ENCODE measurements around the gene ERCC6L2. TPM values are rescaled to one million over a fixed set of nuclear protein-coding genes. Genes with fewer than 3 reads are reported as not detected.

ERCC6L2 gene
- polyA plus RNA-seq, 1 of the 3 experiments (the other 2 are of a cell fraction), result 10.0 TPM

- H3F3A ChIP-seq (replicated peaks; ENCODE audit: insufficient read depth), result no peaks in the 10 kb centered on the region
- CTCF ChIA-PET, result interaction anchor here (0.7 to 0.9 kb wide), 2 partner anchors 17 to 225 kb away, joined by 3 read pairs; no protein-coding TSS in a partner anchor
Measured at GRCh38 chr9:95992536-95992935, 117.0 kb downstream of the ERCC6L2 start.

GRCh38 chr9:95993337-95993736 is 117.8 kb downstream of the ERCC6L2 start:
- Histone ChIP-seq H3K9me2 (no peaks in the 10 kb centered on the region), H4K20me1 (ENCODE audit: insufficient read depth) (no peaks in the 10 kb centered on the region), H3K4me2 (no peak overlapping the region), H3F3A (replicated peaks; ENCODE audit: insufficient read depth) (no peaks in the 10 kb centered on the region), H3K36me3 (replicated peaks in 1 of 2; ENCODE audit: control insufficient read depth in 1 of 2, insufficient read depth in 2 of 2, low read length in 1 of 2) (peaks cover 17 to 26% of the 10 kb centered on the region in 2 experiments), H3K4me1 (ENCODE audit: control insufficient read depth in 1 of 2, insufficient read depth in 2 of 2, low read depth in 1 of 2, low read length in 1 of 2) (peaks cover 0 to 6% of the 10 kb centered on the region in 2 experiments; a peak in 2 of 4 replicates), H2AFZ (ENCODE audit: low read depth) (no peak overlapping the region), H3K9me3 (no peaks in the 10 kb centered on the region), H3K79me2 (ENCODE audit: insufficient read depth) (no peaks in the 10 kb centered on the region), H3K27ac (ENCODE audit: low read depth in 2 of 2, low read length in 1 of 2) (peak overlapping the region in 1 of 2 experiments; percentile 9; a peak in 1 of 4 replicates), H3K9ac (no peak overlapping the region), H3K4me3 (ENCODE audit: low read depth in 2 of 2, low read length in 1 of 2) (no peak overlapping the region), H3K27me3 (ENCODE audit: insufficient read depth) (no peaks in the 10 kb centered on the region)
- ChIA-PET CTCF (no interaction called here), POLR2A (no interaction called here)
- WGBS (ENCODE audit: low lambda C conversion rate), result 96% methylated on average over 3 of the region's 3 CpGs
- no peak for DNase-seq
- TF ChIP-seq EZH2phosphoT487 (IDR thresholded peaks at IDR 0.05; ENCODE audit: borderline replicate concordance, low read depth) (no peak), GATA2 (CRISPR knock-in tag; IDR thresholded peaks at IDR 0.05) (no peak), GABPA (IDR thresholded peaks at IDR 0.05; ENCODE audit: low read depth) (no peak), CTCF (IDR thresholded peaks at IDR 0.05) (no peak), RAD21 (IDR thresholded peaks at IDR 0.05; ENCODE audit: low read length) (no peak), FOXM1 (IDR thresholded peaks at IDR 0.05; ENCODE audit: low read depth) (no peak), MXI1 (IDR thresholded peaks at IDR 0.05; ENCODE audit: low read depth, low read length) (no peak), CHD2 (IDR thresholded peaks at IDR 0.05; ENCODE audit: low read length, partially characterized antibody) (no peak), PBX3 (IDR thresholded peaks at IDR 0.05) (no peak), MEF2A (IDR thresholded peaks at IDR 0.05; ENCODE audit: borderline replicate concordance, low read depth) (no peak), EP300 (IDR thresholded peaks at IDR 0.05; ENCODE audit: borderline replicate concordance in 1 of 2, low read depth in 1 of 2, low read length in 1 of 2) (no peak), NFIC (IDR thresholded peaks at IDR 0.05; ENCODE audit: borderline replicate concordance) (no peak), TAF1 (IDR thresholded peaks at IDR 0.05; ENCODE audit: borderline replicate concordance, low read depth, low read length) (no peak), POLR2AphosphoS5 (IDR thresholded peaks at IDR 0.05; ENCODE audit: low read depth, low read length) (no peak), NRF1 (IDR thresholded peaks at IDR 0.05; ENCODE audit: low read depth, low read length) (no peak), ZBTB33 (IDR thresholded peaks at IDR 0.05; ENCODE audit: borderline replicate concordance, low read depth) (no peak), JUND (IDR thresholded peaks at IDR 0.05) (no peak)

More at GRCh38 chr9:95992536-95992935, 117.0 kb downstream of the ERCC6L2 start:
- POLR2A ChIA-PET, result no interaction called here
- no peaks in the 10 kb centered on the region for H4K20me1 ChIP-seq (ENCODE audit: insufficient read depth)
- peak; percentile 31 for TF ChIP-seq CHD2 (IDR thresholded peaks at IDR 0.05; ENCODE audit: low read length, partially characterized antibody)
- TF ChIP-seq EP300 (IDR thresholded peaks at IDR 0.05; ENCODE audit: borderline replicate concordance in 1 of 2, low read depth in 1 of 2, low read length in 1 of 2), result 0 out of 4 replicates have a peak, but pooled peaks of 1 of the 2 experiments have one; percentile 15
- no peak for TF ChIP-seq CTCF (IDR thresholded peaks at IDR 0.05)
- no peaks in the 10 kb centered on the region for H3K9me3 ChIP-seq
- WGBS (ENCODE audit: low lambda C conversion rate), result 84% methylated on average over 2 of the region's 2 CpGs
- H3K27ac ChIP-seq (ENCODE audit: low read depth in 2 of 2, low read length in 1 of 2), result peak overlapping the region in 1 of 2 experiments; percentile 64; a peak in 2 of 4 replicates
- no peak overlapping the region for H3K9ac ChIP-seq
- peaks cover 17 to 19% of the 10 kb centered on the region in 2 experiments for H3K36me3 ChIP-seq (replicated peaks in 1 of 2; ENCODE audit: control insufficient read depth in 1 of 2, insufficient read depth in 2 of 2, low read length in 1 of 2)
- no peaks in the 10 kb centered on the region for H3K9me2 ChIP-seq
- H3K27me3 ChIP-seq (ENCODE audit: insufficient read depth), result no peaks in the 10 kb centered on the region
- H2AFZ ChIP-seq (ENCODE audit: low read depth), result no peak overlapping the region
- peak; percentile 49 for DNase-seq
- no peak overlapping the region for H3K4me3 ChIP-seq (ENCODE audit: low read depth in 2 of 2, low read length in 1 of 2)
- no peak overlapping the region for H3K4me2 ChIP-seq
- H3K4me1 ChIP-seq (ENCODE audit: control insufficient read depth in 1 of 2, insufficient read depth in 2 of 2, low read depth in 1 of 2, low read length in 1 of 2), result peaks cover 0 to 6% of the 10 kb centered on the region in 2 experiments; a peak in 2 of 4 replicates
- H3K79me2 ChIP-seq (ENCODE audit: insufficient read depth), result no peaks in the 10 kb centered on the region

Data from SK-N-SH (cell line).